HG03520 (cell line): ENCODE results near the gene TLK2.
"Not testable (repeated sequence)": the region's sequence is repeated elsewhere in the genome, so short reads cannot be mapped to it uniquely, and the experiment has no call there.

Experiments
- ATAC-seq: cut with Tn5 transposase; IDR thresholded peaks from one replicate; pipeline ENCODE4 v1.9.1; 2021; ENCODE audit warnings: mild to moderate bottlenecking, moderate library complexity; ENCODE audit not compliant: unreplicated experiment

Gene TLK2

GRCh38 chr17:62557532-62557931, 78.9 kb downstream of the TLK2 start:
- ATAC-seq, result not testable (repeated sequence)

- not testable (repeated sequence) for ATAC-seq
Measured at GRCh38 chr17:62558941-62559340, 80.3 kb downstream of the TLK2 start.

GRCh38 chr17:62560971-62561370, 82.3 kb downstream of the TLK2 start:
- not testable (repeated sequence) for ATAC-seq

- ATAC-seq, result no peak
Measured at GRCh38 chr17:62562656-62563055, 84.0 kb downstream of the TLK2 start.

DNA sequence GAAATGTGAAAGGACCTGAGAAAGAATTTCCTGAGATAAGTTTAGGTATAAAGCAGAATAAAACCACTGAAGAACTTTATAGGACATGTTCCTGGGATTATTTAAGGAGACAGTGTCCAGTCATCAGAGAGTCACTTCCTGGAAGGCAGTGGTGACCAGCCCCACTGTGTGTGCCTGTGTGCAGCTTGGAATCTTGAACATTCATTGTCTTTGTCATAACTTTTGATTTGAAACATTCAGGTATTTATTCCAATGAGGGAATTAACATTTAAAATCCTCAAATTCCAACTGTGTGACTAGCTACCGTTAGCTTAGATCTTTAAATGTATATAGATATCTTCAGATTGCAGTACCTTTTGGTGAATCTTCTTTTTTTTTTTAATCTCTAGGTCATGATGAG, 87.2 kb downstream of the TLK2 start:
- no peak for ATAC-seq

DNA sequence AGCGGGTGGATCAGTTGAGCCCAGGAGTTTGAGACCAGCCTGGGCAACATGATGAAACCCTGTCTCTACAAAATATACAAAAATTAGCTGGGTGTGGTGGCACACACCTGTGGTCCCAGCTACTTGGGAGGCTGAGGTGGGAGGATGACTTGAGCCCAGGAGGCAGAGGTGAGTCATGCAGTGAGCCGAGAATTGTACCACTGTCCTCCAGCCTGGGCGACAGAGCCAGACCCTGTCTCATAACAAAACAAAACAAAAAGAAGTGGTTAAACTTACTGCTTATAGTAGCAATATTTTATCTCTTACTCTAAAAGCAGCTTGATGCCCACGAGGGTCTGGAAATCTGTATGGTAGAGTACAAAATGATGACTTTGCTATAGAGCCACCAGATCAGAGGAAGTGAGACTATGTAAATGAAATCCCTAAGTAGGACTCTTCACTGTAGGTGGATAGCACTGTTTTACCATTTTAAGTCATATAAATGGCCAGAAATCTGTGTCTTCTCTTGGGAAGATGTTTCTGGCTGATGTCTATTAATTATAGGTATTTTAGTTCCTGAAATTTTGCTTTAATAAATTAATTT, 88.5 kb downstream of the TLK2 start:
- ATAC-seq, result no peak

DNA sequence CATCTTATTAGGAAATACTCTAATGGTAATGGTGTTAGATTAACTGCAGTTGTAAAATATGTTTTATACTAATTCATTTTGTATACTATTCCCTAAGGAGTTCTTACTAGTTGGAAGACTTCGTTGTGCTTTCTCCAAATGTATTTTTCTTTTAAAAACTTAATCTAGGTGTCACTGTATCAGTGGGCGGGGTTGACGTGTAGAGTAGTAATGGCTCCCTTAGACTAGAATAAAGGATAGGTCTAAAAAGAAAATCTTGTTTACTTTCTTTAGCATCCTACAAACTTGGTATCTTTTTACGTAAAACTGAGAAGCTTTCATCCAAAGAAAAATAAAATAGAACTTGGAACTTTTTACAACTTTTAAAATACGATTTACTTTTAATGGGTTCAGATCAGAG, 93.9 kb downstream of the TLK2 start:
- ATAC-seq, result no peak

- ATAC-seq, result no peak
Measured at GRCh38 chr17:62572888-62573401, 94.3 kb downstream of the TLK2 start.

- ATAC-seq, result no peak
Measured at GRCh38 chr17:62573480-62574117, 95.0 kb downstream of the TLK2 start.

- ATAC-seq, result no peak
Measured at GRCh38 chr17:62576382-62576781, 97.8 kb downstream of the TLK2 start.

DNA sequence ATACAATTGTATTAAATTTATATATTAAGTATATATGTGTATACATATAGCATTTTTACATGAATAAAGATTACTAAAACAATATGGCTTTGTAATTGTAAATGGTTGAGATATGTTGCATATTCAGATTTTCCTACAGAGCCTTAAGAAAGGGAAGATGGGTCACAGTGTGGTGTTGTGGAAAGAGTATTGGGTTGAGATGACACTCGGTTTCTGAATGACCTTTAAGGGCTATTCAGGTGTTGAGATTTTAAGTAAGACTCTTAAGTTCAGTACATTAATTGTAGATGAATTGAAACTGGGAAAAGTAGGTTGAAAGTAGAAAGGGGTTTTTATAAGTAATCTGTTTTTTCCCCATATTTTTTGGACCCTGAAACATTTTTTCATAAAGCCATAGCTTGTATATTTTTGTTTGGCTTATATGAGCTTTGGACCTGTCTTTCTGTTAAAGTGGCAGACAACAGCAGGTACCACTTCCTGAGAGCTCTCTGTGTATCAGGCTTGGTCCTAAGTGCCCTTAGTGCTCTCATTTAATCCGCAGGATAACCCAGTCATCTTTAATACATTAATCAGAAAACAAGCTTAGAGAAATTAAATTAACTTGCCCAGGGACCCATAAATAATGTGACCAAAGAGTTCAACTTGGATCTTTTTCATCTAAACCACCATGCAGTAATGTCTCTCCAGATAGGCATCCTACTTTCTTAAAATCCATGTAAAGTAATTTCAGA, 100.3 kb downstream of the TLK2 start:
- no peak for ATAC-seq

DNA sequence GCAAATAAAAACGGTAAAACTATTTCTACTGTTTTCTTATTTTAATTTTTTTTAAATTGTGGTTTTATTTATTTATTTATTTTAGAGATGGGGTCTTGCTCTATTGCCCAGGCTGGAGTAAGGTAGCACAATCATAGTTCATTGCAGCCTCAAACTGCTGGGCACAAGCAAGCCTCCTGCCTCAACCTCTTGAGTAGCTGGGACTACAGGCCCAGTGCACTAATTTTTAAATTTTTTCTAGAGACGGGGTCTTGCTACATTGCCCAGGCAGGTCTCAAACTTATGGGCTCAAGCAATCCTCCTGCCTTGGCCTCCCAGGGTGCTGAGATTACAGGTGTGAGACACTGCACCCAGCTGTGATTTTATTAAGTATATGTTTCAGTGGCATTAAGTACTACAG, 102.3 kb downstream of the TLK2 start:
- ATAC-seq, result no peak

- no peak for ATAC-seq
Measured at GRCh38 chr17:62581764-62582163, 103.1 kb downstream of the TLK2 start.

DNA sequence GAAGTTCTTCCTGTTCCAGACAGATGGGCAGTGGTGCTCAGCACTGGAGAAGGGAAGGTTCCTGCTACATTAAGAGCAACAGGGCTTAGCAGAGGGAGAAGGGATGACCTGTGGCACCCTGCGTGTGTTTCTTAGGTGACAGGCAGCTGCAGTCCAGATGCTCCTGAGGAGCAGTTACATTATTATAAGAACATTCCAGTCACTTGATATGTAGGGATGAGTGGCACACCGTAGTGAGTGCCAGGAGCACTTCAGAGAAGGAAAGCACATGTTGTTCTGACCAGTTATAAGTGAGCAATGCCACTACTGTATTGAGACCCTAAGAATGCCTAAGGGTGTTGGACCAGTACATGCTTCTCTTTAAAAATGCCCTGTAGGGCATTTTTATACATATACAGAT, 108.9 kb downstream of the TLK2 start:
- no peak for ATAC-seq

- ATAC-seq, result no peak
Measured at GRCh38 chr17:62588109-62588508, 109.5 kb downstream of the TLK2 start.

GRCh38 chr17:62591333-62591732, 112.7 kb downstream of the TLK2 start:
- no peak for ATAC-seq

GRCh38 chr17:62591822-62592221, 113.2 kb downstream of the TLK2 start:
- ATAC-seq, result not testable (repeated sequence)

GRCh38 chr17:62592341-62593099, 113.9 kb downstream of the TLK2 start:
- no peak for ATAC-seq

DNA sequence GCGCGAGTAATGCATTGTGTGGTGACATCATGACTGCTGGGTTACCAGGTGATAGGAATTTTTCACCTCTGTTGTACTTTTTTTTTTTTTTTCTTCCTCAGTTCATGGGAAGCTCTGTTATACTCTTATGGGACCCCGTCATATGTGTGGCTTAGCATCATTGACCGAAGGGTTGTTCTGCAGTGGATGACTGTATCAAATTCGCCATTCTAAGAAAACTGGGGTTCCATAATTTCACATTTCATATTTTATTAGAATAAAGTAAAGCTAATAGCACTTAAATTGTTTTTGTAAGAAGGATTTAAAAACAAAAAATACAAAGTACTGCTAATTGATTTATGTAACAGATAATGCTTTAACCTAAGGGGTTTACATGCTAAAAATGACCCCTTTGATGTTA, 116.9 kb downstream of the TLK2 start:
- no peak for ATAC-seq

DNA sequence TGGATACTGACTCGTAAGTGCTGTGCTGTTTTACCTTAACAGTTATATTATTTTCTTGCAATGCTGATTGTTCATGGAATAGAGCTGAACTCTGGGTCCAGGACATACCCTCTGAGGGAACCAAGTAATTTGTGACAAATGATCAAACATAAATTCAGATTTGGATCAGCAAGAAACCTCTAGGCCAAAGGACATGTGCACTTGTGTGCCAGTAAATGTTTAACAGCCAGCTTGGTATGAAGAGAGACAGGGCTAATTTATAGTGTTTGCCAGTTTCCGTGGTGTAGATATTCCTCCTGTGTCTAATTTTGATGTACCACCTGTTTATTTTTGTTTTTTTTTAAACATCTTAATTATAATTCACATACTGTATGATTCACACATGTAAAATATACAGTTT, 118.0 kb downstream of the TLK2 start:
- ATAC-seq, result no peak

- ATAC-seq, result no peak
Measured at GRCh38 chr17:62597150-62597549, 118.5 kb downstream of the TLK2 start.
